ENCODE data around the gene MRPL10.

DNA sequence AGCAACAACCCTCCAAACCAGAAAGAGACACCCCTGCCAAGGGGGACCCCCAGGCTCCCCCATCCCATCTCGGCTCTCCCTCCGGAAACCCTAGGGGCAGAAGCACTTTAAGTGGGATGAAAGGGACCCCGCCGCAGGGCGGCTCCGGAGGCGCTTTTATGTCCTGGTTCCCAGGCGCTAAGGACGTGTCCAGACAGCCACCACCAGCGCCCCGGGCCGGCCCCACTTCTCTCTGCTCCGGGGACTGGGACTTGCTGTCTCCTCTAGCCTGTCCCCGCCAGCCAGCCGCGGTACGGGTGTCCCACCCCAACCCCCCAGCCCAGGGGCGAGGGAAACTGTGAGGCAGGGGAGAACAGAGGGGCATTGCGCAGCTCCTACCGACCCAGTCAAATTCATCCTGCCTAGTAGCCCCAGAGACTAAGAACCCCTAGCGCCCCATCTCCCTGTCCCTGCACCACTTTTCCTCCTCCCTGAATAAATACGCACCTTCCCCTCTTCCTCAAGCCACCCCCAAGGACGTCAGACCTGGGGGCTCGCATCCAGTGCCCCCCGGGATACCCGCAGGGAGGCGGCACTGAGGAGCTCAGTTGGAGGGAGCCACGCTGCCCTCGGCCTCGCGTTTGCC is 15.5 kb upstream of the MRPL10 start:
- TF ChIP-seq, protein P1, sequence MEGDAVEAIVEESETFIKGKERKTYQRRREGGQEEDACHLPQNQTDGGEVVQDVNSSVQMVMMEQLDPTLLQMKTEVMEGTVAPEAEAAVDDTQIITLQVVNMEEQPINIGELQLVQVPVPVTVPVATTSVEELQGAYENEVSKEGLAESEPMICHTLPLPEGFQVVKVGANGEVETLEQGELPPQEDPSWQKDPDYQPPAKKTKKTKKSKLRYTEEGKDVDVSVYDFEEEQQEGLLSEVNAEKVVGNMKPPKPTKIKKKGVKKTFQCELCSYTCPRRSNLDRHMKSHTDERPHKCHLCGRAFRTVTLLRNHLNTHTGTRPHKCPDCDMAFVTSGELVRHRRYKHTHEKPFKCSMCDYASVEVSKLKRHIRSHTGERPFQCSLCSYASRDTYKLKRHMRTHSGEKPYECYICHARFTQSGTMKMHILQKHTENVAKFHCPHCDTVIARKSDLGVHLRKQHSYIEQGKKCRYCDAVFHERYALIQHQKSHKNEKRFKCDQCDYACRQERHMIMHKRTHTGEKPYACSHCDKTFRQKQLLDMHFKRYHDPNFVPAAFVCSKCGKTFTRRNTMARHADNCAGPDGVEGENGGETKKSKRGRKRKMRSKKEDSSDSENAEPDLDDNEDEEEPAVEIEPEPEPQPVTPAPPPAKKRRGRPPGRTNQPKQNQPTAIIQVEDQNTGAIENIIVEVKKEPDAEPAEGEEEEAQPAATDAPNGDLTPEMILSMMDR (conservative IDR thresholded peaks at IDR 0.05; ENCODE audit: low read length), result no peak
- no peak for TF ChIP-seq EZH2phosphoT487 (IDR thresholded peaks at IDR 0.05; ENCODE audit: borderline replicate concordance)

All from Loucy (cell line).